IMR-90 (cell line): Measurements from ENCODE around the gene FRMD3. TPM values are rescaled to one million over a fixed set of nuclear protein-coding genes. Genes with fewer than 3 reads are reported as not detected.

Experiments used
- ATAC-seq: fragments of 200-7000 bp; cut with Tn5 transposase; 2 replicates; pipeline ENCODE4 v1.9.1; 2020; ENCODE audit warnings: low read depth, mild to moderate bottlenecking, moderate library complexity
- BruUV-seq: library from RNA; stranded (reverse); fragments of 400-500 nt; replicated peaks from 2 replicates; lab custom pipeline; 2021; lab: Mats Ljungman, UMichigan
- CTCF ChIA-PET: fragments of 300-600 bp; formaldehyde crosslinking; extraction: SDS; loops from one replicate; lab custom pipeline; 2021; ENCODE audit warnings: antibody characterized with exemption; lab: Yijun Ruan, JAX
- POLR2A ChIA-PET: fragments of 300-600 bp; sonication (Branson Sonifier 250); formaldehyde crosslinking; loops from one replicate; lab custom pipeline; 2022; ENCODE audit warnings: antibody characterized with exemption; ENCODE audit not compliant: unreplicated experiment; lab: Charles Lee
- DNase-seq: peaks from one replicate; pipeline ENCODE4 v3.0.0; 2013
- H2AFZ ChIP-seq: replicated peaks from 2 replicates; pipeline ENCODE3; 2013; ENCODE audit warnings: low read length, mild to moderate bottlenecking; ENCODE audit not compliant: poor library complexity
- H2AK5ac ChIP-seq: 2 replicates; pipeline ENCODE4 v1.6.1; 2013; ENCODE audit warnings: low read depth, low read length, inconsistent platforms
- H2AK9ac ChIP-seq: replicated peaks from 2 replicates; pipeline ENCODE3; 2013; ENCODE audit warnings: mild to moderate bottlenecking, low read depth, low read length, moderate library complexity; ENCODE audit not compliant: poor library complexity
- H2BK120ac ChIP-seq: 2 replicates; pipeline ENCODE4 v1.6.1; 2013; ENCODE audit warnings: low read depth, low read length, inconsistent platforms
- H2BK15ac ChIP-seq: 3 replicates; pipeline ENCODE4 v1.6.1; 2013; ENCODE audit warnings: low read depth, low read length, inconsistent platforms
- H2BK20ac ChIP-seq: 2 replicates; pipeline ENCODE4 v1.6.1; 2013; ENCODE audit warnings: low read depth, mild to moderate bottlenecking, inconsistent platforms, low read length, moderate library complexity
- H2BK5ac ChIP-seq: 2 replicates; pipeline ENCODE4 v1.6.1; 2013; ENCODE audit warnings: mild to moderate bottlenecking, low read depth, low read length, inconsistent platforms; ENCODE audit not compliant: poor library complexity, severe bottlenecking
- H3K14ac ChIP-seq: replicated peaks from 2 replicates; pipeline ENCODE4 v1.6.1; 2013; ENCODE audit warnings: low read depth, low read length, inconsistent platforms
- H3K18ac ChIP-seq: 2 replicates; pipeline ENCODE4 v1.6.1; 2013; ENCODE audit warnings: low read depth, low read length, control low read depth
- H3K23ac ChIP-seq: 2 replicates; pipeline ENCODE4 v1.6.1; 2013; ENCODE audit warnings: low read depth, low read length, inconsistent platforms
- H3K27ac ChIP-seq: 2 replicates; pipeline ENCODE4 v1.5.1; 2013; ENCODE audit warnings: mild to moderate bottlenecking, control low read depth, low read length; ENCODE audit not compliant: insufficient read depth
- H3K27me3 ChIP-seq: 2 replicates; pipeline ENCODE4 v1.6.1; 2013; ENCODE audit warnings: low read length; ENCODE audit not compliant: control insufficient read depth, insufficient read depth
- H3K36me3 ChIP-seq: 2 replicates; pipeline ENCODE4 v1.6.1; 2013; ENCODE audit warnings: low read length, mixed read lengths; ENCODE audit not compliant: control insufficient read depth, insufficient read depth
- H3K4ac ChIP-seq: 2 replicates; pipeline ENCODE4 v1.6.1; 2013; ENCODE audit warnings: low read depth, low read length, inconsistent platforms
- H3K4me1 ChIP-seq: 2 replicates; pipeline ENCODE4 v1.6.1; 2013; ENCODE audit warnings: low read length, mixed read lengths; ENCODE audit not compliant: control insufficient read depth, insufficient read depth
- H3K4me2 ChIP-seq: 2 replicates; pipeline ENCODE4 v1.6.1; 2013; ENCODE audit warnings: low read depth, mild to moderate bottlenecking, control low read depth, low read length, moderate library complexity
- H3K4me3 ChIP-seq: 2 replicates; pipeline ENCODE4 v1.5.1; 2013; ENCODE audit warnings: low read depth, mild to moderate bottlenecking, control low read depth, low read length, moderate library complexity; ENCODE audit not compliant: insufficient read depth
- H3K56ac ChIP-seq: 2 replicates; pipeline ENCODE4 v1.6.1; 2013; ENCODE audit warnings: low read length, inconsistent platforms; ENCODE audit not compliant: insufficient read depth; ENCODE audit errors: extremely low read depth
- H3K79me1 ChIP-seq, 2 experiments: 2 replicates each; pipeline ENCODE4 v1.6.1; 2013; ENCODE audit warnings: low read length in 2 of 2, inconsistent platforms in 1 of 2, low read depth in 1 of 2
- H3K9ac ChIP-seq: 2 replicates; pipeline ENCODE4 v1.6.1; 2013; ENCODE audit warnings: low read depth, low read length, control low read depth
- H3K9me1 ChIP-seq: 2 replicates; pipeline ENCODE4 v1.6.1; 2013; ENCODE audit warnings: low read length, inconsistent platforms; ENCODE audit not compliant: insufficient read depth
- H3K9me3 ChIP-seq: 2 replicates; pipeline ENCODE4 v1.6.1; 2013; ENCODE audit warnings: low read length; ENCODE audit not compliant: control insufficient read depth, insufficient read depth
- H4K20me1 ChIP-seq: 2 replicates; pipeline ENCODE4 v1.6.1; 2013; ENCODE audit warnings: low read length, inconsistent platforms; ENCODE audit not compliant: insufficient read depth
- H4K5ac ChIP-seq: 2 replicates; pipeline ENCODE4 v1.6.1; 2013; ENCODE audit warnings: mild to moderate bottlenecking, low read depth, low read length, control low read depth
- H4K8ac ChIP-seq, 2 experiments: 2 replicates each; pipeline ENCODE4 v1.6.1; 2013; ENCODE audit warnings: low read depth in 2 of 2, low read length in 2 of 2, control low read depth in 1 of 2, inconsistent platforms in 1 of 2
- H4K91ac ChIP-seq: 2 replicates; pipeline ENCODE4 v1.6.1; 2013; ENCODE audit warnings: low read depth, low read length, inconsistent platforms; ENCODE audit not compliant: insufficient read depth
- MXI1 ChIP-seq: IDR thresholded peaks from 2 replicates; pipeline ENCODE4 v1.6.1; 2012; ENCODE audit warnings: low read depth, mild to moderate bottlenecking, low read length, moderate library complexity, borderline replicate concordance
- SMC3 ChIP-seq: fragments of 150-350 bp; IDR thresholded peaks from 2 replicates; pipeline ENCODE4 v1.6.1; 2016; ENCODE audit warnings: low read depth, mild to moderate bottlenecking, antibody characterized with exemption, low read length, moderate library complexity
- WGBS, 2 experiments: methylation state at CpG; one replicate each; pipeline versions ENCODE4 v1.1.5 to v1.1.7; 2013; ENCODE audit warnings: missing lambda C conversion rate in 2 of 2; ENCODE audit not compliant: insufficient read length in 1 of 2; ENCODE audit errors: extremely low coverage in 2 of 2; 5-methylcytosine and 5-hydroxymethylcytosine counted together
- dilution Hi-C: fragments of 300-500 bp; cut with HindIII; formaldehyde crosslinking; loops from one replicate; pipeline ENCODE4 v1.14.3; 2018; ENCODE audit warnings: low sequenced_read_pairs; ENCODE audit not compliant: unreplicated experiment
- in situ Hi-C: fragments of 300-500 bp; cut with MboI; formaldehyde crosslinking; loops from 3 replicates; pipeline ENCODE4 v1.14.3; 2019; ENCODE audit warnings: low sequenced_read_pairs, inconsistent platforms, mixed read lengths
- intact Hi-C: fragments of 100-400 bp; cut with micrococcal nuclease; formaldehyde crosslinking; loops from 2 replicates; pipeline ENCODE4 v1.10.0; 2022
- polyA plus RNA-seq, 3 experiments: library from polyadenylated mRNA; depleted of rRNA; stranded (reverse); fragments of >200 nt; gene quantifications; 2 replicates each; pipeline ENCODE4 v1.2.3, GENCODE V29; 2012; ENCODE audit warnings: low replicate concordance in 1 of 3
- total RNA-seq: library from RNA; depleted of rRNA; stranded (reverse); fragments of >200 nt; gene quantifications from 2 replicates; pipeline ENCODE4 v1.2.3, GENCODE V29; 2012

The FRMD3 gene
- total and polyA plus RNA-seq, 2 of the 4 experiments (the other 2 are of a cell fraction), result 0.02 to 0.18 TPM

DNA sequence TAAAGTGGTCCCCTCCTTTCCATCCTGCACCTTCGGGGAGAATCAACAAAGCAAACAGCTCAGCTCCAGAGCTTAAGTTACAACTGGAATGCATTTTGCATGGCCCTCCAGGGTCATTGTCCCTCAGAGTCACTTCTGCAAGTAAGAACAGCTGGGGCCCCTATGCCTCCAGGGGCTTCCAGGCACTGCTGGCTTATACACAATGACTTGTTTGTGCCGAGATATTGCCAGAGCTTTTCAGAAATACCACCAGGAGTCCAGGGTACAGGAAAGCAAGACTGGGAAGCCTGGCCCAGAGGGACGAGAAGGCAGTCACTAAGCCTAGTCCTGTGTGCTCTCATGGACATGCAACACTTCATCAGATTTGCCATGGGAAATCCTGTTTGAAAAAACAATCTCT, 11.3 kb downstream of the FRMD3 start:
- no peak overlapping the region for H3K14ac ChIP-seq
- ATAC-seq (no peak), DNase-seq (no peak)
- in situ Hi-C loops (no loop called here), intact Hi-C loops (no loop called here), dilution Hi-C loops (no loop called here)
- no peak overlapping the region for H2BK5ac ChIP-seq
- no peak overlapping the region for H3K4me3 ChIP-seq
- H3K27me3 ChIP-seq, result no peaks in the 10 kb centered on the region
- H3K27ac ChIP-seq, result no peak overlapping the region
- H2BK15ac ChIP-seq, result no peak overlapping the region
- H4K8ac ChIP-seq, result no peak overlapping the region
- POLR2A ChIA-PET, result no interaction called here
- no peaks in the 10 kb centered on the region for H3K9me3 ChIP-seq
- H3K18ac ChIP-seq, result no peak overlapping the region
- no peaks in the 10 kb centered on the region for H4K20me1 ChIP-seq
- no peak overlapping the region for H3K56ac ChIP-seq
- H3K36me3 ChIP-seq, result no peaks in the 10 kb centered on the region
- no peak overlapping the region for H2BK120ac ChIP-seq
- H3K9ac ChIP-seq, result no peak overlapping the region
- H2AFZ ChIP-seq, result no peak overlapping the region
- no peak overlapping the region for H2AK9ac ChIP-seq
- H3K9me1 ChIP-seq, result no peaks in the 10 kb centered on the region
- H3K79me1 ChIP-seq, result no peaks in the 10 kb centered on the region
- WGBS, 2 experiments, result 10% methylated on average over 2 of the region's 3 CpGs; no CpG with 5 or more reads in 1 of the 2 experiments
- CTCF ChIA-PET, result interaction anchor here (0.6 kb wide), 1 partner anchor 139 kb away, joined by 3 read pairs; no protein-coding TSS in a partner anchor
- H2AK5ac ChIP-seq, result no peak overlapping the region
- BruUV-seq, result no TSS peak
- no peak overlapping the region for H2BK20ac ChIP-seq
- no peak overlapping the region for H3K23ac ChIP-seq
- no peak overlapping the region for H3K4ac ChIP-seq
- H4K5ac ChIP-seq, result no peak overlapping the region
- TF ChIP-seq MXI1 (no peak), SMC3 (no peak)
- no peak overlapping the region for H3K4me2 ChIP-seq
- no peak overlapping the region for H4K91ac ChIP-seq
- no peaks in the 10 kb centered on the region for H3K4me1 ChIP-seq
